ENCODE data around the gene SUPT3H. TPM values are rescaled to one million over a fixed set of nuclear protein-coding genes. Genes with fewer than 3 reads are reported as not detected.

Gene SUPT3H
- polyA plus RNA-seq, 1 experiment: 8.7 TPM

DNA sequence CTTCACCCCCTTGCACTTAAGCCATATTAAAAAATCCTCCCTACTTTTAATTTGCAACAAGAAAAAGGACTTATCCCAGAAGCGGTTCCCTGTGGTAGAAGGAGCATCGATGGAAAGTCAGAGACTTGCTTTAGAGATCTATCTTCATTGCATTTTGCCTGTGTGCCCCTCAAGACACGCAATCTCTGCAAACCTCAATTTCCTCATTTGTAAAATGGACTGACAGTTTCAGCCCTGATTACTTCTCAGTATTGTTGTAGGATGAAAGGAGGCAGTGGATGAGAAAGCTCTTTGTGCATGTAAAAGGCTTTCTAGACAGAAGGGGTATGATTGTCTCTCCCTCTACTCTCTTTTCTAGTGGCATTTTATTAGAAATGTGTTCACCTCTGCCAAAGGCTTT is 580.0 kb downstream of the SUPT3H start:
- Histone ChIP-seq H3K4me3 (ENCODE audit: low read depth, low read length) (no peak overlapping the region), H3K27ac (ENCODE audit: low read depth, low read length) (no peak overlapping the region), H3K27me3 (ENCODE audit: control insufficient read depth, insufficient read depth, low read length) (peaks cover 27% of the 10 kb centered on the region), H3K9me3 (ENCODE audit: control insufficient read depth, insufficient read depth, low read length) (no peaks in the 10 kb centered on the region)
- CTCF ChIA-PET: no interaction called here
- TF ChIP-seq CTCF (IDR thresholded peaks at IDR 0.05; ENCODE audit: low read depth, low read length): no peak
- no peak for DNase-seq (ENCODE audit: low read depth, low spot score)
- POLR2A ChIA-PET: no interaction called here

GRCh38 chr6:44795326-44795725 is 582.4 kb downstream of the SUPT3H start:
- POLR2A ChIA-PET: no interaction called here
- Histone ChIP-seq H3K4me3 (ENCODE audit: low read depth, low read length) (no peak overlapping the region), H3K27me3 (ENCODE audit: control insufficient read depth, insufficient read depth, low read length) (peaks cover 28% of the 10 kb centered on the region), H3K27ac (ENCODE audit: low read depth, low read length) (no peak overlapping the region), H3K9me3 (ENCODE audit: control insufficient read depth, insufficient read depth, low read length) (no peaks in the 10 kb centered on the region)
- CTCF ChIA-PET: no interaction called here
- TF ChIP-seq CTCF (IDR thresholded peaks at IDR 0.05; ENCODE audit: low read depth, low read length): no peak
- no peak for DNase-seq (ENCODE audit: low read depth, low spot score)

DNA sequence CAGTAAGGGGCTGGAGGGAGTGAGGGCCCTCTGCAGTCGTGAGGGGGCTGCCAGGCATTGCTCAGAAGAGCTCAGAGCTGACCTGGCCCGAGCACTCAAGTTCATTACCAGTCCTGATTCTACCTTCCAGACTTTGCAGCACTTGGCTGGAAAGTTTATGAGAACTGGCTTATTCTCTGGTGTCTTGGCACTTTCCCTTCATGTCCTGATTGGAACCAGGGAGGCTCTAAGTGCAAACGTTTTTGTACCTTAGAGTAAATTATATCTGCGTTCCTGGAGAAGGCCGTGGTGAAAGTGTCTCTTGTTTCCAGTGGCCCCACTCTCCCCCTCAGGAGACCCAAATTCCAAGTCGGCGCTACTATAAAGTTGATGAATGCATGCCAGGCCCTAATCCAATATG is 587.9 kb downstream of the SUPT3H start:
- TF ChIP-seq CTCF (IDR thresholded peaks at IDR 0.05; ENCODE audit: low read depth, low read length): no peak
- Histone ChIP-seq H3K4me3 (ENCODE audit: low read depth, low read length) (no peak overlapping the region), H3K27me3 (ENCODE audit: control insufficient read depth, insufficient read depth, low read length) (peaks cover 12% of the 10 kb centered on the region), H3K9me3 (ENCODE audit: control insufficient read depth, insufficient read depth, low read length) (no peaks in the 10 kb centered on the region), H3K27ac (ENCODE audit: low read depth, low read length) (no peak overlapping the region)
- no peak for DNase-seq (ENCODE audit: low read depth, low spot score)
- POLR2A ChIA-PET: no interaction called here
- CTCF ChIA-PET: interaction anchor here (0.6 kb wide), 1 partner anchor 13 kb away, joined by 5 read pairs; no protein-coding TSS in a partner anchor

DNA sequence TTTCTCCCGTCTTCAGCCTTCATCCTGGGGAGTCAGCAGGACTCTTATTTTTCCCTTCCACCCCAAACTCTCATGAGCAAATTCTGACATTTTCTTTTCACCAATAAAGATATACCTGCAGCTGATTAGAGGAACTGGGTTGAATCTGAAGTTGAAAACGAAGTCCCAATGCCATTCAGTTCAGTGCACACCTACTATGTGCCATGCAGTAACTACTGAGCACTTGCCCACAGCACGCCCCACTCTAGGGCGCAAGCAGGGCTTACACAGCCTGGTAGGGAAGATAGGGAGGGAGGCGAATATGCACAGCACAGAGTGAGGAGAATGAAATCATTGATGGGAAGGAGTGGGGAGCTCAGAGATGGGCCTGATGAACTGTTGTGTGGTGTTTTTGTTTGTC is 588.7 kb downstream of the SUPT3H start:
- Histone ChIP-seq H3K27me3 (ENCODE audit: control insufficient read depth, insufficient read depth, low read length) (peaks cover 12% of the 10 kb centered on the region), H3K27ac (ENCODE audit: low read depth, low read length) (no peak overlapping the region), H3K4me3 (ENCODE audit: low read depth, low read length) (no peak overlapping the region), H3K9me3 (ENCODE audit: control insufficient read depth, insufficient read depth, low read length) (no peaks in the 10 kb centered on the region; the same call in 1 of the 2 replicates)
- no peak for DNase-seq (ENCODE audit: low read depth, low spot score)
- TF ChIP-seq CTCF (IDR thresholded peaks at IDR 0.05; ENCODE audit: low read depth, low read length): no peak
- POLR2A ChIA-PET: no interaction called here
- CTCF ChIA-PET: no interaction called here

- CTCF ChIA-PET: no interaction called here
- H3K9me3 ChIP-seq (ENCODE audit: control insufficient read depth, insufficient read depth, low read length): no peaks in the 10 kb centered on the region; the same call in 1 of the 2 replicates
- POLR2A ChIA-PET: no interaction called here
- DNase-seq (ENCODE audit: low read depth, low spot score): no peak
- no peak overlapping the region for H3K4me3 ChIP-seq (ENCODE audit: low read depth, low read length)
- H3K27me3 ChIP-seq (ENCODE audit: control insufficient read depth, insufficient read depth, low read length): peaks cover 12% of the 10 kb centered on the region
- no peak overlapping the region for H3K27ac ChIP-seq (ENCODE audit: low read depth, low read length)
- no peak for TF ChIP-seq CTCF (IDR thresholded peaks at IDR 0.05; ENCODE audit: low read depth, low read length)
Measured at GRCh38 chr6:44788387-44788981, 589.2 kb downstream of the SUPT3H start.

Data from AG04450 (cell line).